NCI-H1105 treated with DMSO at 0.1 percent for 48 hours (cell line): ENCODE data around the gene WDR38.

ENCODE experiments used
- DNase-seq: peaks from one replicate; lab custom pipeline; 2025; lab: John Stamatoyannopoulos, UW

WDR38 gene

DNA sequence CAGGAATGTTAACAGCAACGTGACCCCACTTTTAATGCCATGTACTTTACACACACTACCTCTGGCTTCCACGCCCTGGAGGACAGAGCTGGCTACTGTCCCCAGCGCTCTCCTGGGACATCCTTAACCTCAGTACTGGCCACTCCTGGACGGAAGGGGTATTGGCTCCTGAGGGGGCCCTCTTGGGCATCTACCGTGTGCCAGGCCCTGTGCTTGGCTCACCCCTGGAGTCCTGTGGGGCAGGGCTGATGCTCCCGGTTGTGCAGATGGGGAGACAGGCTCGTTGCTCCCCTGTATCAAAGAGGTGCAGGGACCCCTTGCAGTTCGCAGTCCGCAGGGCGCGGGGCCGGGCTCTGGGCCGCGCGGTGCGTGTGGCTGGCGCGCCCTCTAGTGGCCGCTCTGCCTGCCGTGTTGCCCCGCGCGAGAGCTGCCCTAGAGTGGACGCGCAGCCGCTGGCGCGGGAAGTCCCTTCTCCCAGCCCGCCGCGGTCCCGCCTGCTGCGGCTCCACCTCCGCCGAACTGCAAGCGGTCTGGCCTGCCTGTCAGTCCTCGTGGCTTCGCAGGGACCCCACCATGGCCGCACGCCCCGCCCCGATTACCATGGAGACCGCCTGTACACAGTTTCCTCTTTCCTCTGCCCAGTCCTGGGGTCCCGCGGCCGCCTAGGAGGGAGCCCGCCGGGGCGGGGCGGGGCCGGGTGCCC, at the start of gene WDR38:
Gene WDR38, plus strand, starts transcription at position 632 of the 703 bp plus-strand sequence. CDS start 72 bp downstream, outside the sequence.
- DNase-seq: peak; percentile 64

DNA sequence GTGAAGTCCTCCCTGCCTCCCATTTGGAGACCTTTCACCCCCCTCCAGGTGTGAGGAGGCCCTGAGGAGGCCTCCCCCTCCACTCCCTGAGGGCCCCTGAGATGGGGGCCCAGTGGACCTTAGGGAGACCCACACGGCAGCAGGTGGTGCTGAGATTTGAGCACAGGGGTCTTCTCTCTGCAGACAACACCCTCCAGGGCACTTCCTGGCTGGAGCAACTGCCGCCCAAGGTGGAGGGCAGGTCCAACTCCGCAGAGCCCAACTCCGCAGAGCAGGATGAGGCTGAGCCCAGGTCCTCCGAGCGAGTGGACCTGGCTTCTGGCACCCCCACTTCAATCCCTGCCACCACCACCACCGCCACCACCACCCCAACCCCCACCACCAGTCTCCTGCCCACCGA, 49.3 kb upstream of the WDR38 start:
- DNase-seq: no peak

- no peak for DNase-seq
Measured at GRCh38 chr9:124805186-124805585, 48.1 kb upstream of the WDR38 start.

GRCh38 chr9:124808246-124808956, 44.9 kb upstream of the WDR38 start:
- no peak for DNase-seq

DNA sequence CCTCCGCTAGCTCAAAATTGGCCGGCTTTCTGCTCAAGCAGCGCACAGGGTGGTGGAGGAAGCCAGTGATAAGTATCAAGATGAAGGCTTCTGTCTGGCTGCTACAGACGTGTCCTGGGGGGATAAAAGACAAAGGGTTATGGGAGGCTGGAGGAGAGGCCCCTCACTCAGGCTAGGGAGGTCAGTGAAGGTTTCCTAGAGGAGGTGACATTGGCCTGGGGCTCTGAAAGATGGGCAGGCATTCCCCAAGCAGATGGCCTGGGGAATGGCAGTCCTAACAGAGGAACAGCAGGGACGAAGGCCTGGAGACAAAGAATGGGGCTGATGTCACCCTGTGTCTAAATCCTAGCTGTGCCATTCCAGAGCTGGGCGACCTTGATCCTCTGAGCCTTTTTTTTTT, 44.0 kb upstream of the WDR38 start:
- DNase-seq: no peak

GRCh38 chr9:124809741-124810500, 43.3 kb upstream of the WDR38 start:
- DNase-seq: no peak

- DNase-seq: no peak
Measured at GRCh38 chr9:124810663-124811355, 42.5 kb upstream of the WDR38 start.

GRCh38 chr9:124812441-124812876, 40.8 kb upstream of the WDR38 start:
- no peak for DNase-seq

DNA sequence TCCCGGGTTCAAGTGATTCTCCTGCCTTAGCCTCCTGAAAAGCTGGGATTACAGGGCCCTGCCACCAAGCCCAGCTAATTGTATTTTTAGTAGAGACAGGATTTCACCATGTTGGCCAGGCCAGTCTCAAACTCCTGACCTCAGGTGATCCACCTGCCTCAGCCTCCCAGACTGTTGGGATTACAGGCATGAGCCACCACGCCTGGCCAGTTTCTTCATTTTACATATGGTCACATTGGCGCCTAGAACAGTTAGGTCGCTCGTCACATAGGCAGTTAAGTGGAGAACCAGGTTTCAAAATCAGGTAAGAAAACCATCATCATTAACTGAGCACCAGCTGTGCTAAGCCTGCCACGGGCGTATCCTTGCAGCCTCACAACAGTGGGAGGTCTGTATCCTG, 40.2 kb upstream of the WDR38 start:
- no peak for DNase-seq

- DNase-seq: no peak
Measured at GRCh38 chr9:124813501-124814163, 39.6 kb upstream of the WDR38 start.

- DNase-seq: no peak
Measured at GRCh38 chr9:124814164-124814535, 39.1 kb upstream of the WDR38 start.

- DNase-seq: no peak
Measured at GRCh38 chr9:124815601-124816000, 37.7 kb upstream of the WDR38 start.

DNA sequence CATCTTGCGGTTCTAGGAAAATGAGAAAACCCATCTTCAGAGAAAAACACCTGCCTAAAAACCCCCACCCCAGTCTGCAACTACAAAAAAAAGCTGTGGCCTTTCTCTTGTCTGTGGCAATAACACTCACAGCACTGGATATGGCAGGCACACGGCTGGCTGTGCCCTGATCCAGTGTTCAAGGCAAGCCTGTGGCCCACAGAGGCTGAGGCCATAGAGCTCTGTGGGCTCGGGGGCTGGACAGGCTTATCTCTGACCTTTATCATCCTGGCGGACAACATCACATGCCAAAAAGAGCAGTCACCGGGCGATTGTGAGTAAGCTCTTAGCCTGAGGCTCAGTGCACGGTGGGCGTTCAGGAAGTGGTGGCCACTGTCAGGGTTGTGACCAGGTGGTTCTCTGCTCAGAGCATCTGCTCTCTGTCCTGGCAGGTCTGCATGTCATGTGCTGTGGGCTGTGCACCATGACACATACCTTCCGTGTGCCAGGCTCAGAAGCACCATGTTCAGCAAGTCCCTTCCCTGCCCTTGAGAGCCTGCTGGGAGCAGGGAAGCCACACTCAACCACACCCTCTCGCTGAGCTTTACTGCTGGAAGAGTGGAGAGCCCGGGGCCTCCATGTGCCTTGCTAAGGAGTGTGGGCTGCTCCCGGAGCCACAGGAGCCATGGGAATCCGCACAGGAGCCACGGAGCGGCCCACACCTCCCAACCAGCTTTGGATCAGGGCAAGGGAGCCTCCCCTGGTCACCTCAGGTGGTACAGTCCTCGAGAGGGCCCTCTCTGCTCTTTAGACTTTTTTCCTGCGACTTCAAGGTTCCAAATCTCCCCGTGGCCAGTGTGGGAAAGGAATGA, 34.6 kb upstream of the WDR38 start:
- DNase-seq: no peak

DNA sequence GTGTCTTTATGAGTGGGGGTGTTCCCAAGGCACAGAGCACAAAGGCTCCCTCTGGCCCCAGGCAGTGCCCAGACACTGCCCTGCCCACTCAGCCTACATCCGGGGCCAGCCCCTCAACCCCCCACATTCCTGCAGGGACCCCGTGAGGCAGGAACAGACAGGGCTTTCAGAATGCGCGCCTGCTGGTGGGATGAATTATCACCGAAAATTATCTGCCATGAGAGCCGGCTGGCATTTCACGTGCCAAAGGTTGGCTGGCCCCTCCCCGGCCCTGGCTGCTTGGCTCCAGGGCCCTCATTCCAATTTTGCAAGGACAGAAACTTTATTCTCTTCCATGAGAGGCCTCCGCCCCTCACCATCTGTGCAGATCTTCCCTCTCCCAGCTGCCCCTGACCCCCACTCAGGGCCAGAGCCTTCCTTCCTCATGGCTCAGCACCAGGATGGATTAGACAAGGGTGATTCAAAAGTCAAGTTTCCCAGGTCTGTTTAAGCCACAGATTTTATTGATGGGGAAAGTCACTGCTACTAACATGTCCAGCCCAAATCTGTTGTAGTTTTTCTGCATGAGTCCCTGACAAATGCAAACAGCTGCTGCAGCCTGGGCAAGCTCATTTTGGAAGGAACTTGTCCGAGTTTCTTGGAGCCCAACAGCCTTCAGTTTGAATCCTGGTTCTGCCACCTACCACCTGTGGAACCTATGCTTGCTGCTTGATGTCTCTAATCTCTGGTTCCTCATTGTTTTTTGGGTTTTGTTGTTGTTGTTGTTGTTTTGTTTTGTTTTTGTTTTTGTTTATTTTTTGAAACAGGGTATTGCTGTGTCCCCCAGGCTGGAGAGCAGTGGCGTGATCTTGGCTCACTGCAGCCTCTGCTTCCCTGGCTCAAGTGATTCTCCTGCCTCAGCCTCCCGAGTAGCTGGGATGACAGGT, 32.3 kb upstream of the WDR38 start:
- no peak for DNase-seq

DNA sequence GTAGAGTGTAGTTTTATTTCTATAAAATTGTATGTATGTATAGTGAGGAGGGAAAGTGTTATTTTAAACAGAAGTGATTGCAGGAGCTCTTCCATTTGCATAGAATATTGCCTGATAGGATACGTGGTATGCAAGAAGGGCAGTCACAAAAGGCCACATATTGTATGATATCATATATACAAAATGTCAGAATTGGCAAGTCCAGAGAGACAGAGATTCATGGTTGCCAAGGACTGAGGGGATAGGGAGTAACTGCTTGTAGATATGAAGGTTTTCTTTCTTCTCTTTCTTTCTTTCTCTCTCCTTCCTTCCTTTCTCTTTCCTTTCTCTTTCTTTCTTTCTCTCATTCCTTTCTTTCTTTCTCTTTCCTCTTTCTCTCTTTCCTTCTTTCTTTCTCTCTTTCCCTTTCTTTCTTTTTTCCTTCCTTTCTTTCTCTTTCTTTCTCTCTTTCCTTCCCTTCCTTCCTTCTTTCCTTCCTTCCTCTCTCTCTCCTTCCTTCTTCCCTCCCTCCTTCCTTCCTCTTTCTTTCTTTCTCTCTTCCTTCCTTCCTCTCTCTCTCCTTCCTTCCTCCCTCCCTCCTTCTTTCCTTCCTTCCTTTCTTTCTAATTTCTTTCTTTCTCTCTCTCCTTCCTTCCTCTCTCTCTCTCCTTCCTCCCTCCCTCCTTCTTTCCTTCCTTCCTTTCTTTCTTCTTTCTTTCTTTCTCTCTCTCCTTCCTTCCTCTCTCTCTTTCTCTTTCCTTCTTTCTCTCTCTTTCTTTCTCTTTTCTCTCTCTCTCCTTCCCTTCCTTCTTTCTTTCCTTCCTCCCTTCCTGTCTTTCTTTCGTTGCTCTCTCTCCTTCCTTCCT, 24.5 kb upstream of the WDR38 start:
- DNase-seq: no peak

DNA sequence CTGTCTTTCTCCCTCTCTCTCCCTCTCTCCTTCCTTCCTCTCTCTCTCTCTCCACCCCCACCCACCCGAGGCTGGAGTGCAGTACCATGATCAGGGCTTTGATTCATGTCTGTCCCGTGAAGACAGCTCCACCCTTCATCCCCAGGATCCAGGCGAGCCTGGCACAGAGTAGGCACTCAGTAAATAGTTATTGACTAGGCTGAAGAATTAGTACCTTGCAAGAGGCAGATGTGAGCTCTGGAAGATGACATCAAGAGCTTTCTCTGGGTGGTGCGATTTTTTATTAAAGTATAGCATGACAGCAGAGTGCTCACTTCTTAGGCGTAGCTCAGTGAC, 24.0 kb upstream of the WDR38 start:
- no peak for DNase-seq

DNA sequence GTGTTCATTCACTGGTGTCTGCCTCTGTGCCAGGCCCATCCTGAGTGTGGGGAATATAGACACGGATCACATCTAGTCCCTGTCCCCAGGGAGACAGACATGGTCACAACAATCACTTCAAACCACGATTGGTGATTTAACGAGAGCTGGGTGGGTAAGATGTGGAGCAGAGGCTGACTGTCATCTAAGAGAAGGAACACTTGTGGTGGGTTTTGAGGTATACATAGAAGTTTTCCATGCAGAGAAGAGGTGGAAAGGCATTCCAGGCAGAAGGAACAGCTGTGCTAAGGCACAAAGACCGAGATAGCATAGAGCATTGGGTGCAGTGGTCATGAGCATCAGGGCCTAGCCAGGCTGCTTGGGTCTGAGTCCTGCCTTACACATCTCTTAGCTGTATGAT, 22.7 kb upstream of the WDR38 start:
- DNase-seq: no peak

DNA sequence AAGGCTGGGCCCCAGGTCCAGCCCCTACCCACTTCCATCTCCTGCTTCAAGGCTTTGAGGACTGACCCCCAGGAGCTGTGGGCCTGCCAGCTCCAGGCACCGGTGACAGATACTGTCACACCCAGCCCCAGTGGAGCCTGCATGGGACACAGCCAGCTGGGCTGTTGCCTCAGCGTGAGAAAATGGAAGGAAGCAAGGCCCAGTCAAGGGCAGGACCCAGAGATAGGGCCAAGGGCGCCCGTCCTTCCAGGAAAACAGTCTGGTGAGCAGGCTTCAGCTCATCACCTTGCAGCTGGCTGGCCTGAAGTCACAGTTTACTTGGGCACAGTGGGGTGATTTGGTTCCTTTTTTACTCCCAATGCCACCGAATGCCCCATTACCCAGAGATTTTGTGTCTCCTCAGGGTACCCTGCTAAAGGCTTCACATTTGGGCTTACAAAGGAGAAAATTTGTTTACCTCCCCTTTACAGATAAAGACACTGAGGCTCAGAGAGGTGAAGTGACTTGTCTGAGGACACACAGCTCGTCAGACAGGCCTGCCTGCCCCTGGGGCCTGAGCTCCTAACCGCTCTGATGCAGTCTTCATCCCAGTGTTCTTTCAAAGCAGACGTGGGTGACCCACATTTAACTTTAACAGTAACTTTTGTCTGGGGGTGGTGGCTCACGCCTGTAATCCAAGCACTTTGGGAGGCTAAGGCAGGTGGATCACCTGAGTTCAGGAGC, 21.5 kb upstream of the WDR38 start:
- DNase-seq: no peak
